Natural killer cell (primary cell): ENCODE measurements around the gene MSMB. TPM values are rescaled to one million over a fixed set of nuclear protein-coding genes. Genes with fewer than 3 reads are reported as not detected.
A peak's percentile ranks its signal among the peaks of the same experiment; 100 is the strongest.
"Not testable (repeated sequence)": the region's sequence is repeated elsewhere in the genome, so short reads cannot be mapped to it uniquely, and the experiment has no call there.

Source experiments
- ATAC-seq, 3 donors: fragments of 150-1000 bp in 2 of 3; fragments of 200-7000 bp in 1 of 3; cut with Tn5 transposase; 1 replicate in 1 of 3; 2 replicates in 2 of 3; pipeline ENCODE4 v1.10.0; 2021; ENCODE audit warnings: mild to moderate bottlenecking in 2 of 3, moderate library complexity in 2 of 3
- DNase-seq, 2 donors: peaks; one replicate each; pipeline versions ENCODE4 v3.0.0 to v3.0.0-alpha.2; 2013 to 2021; ENCODE audit warnings: mixed read lengths in 1 of 2
- H3K27ac ChIP-seq: one replicate; pipeline ENCODE4 v1.5.1; 2013; ENCODE audit warnings: mild to moderate bottlenecking, low read length
- H3K27me3 ChIP-seq: one replicate; pipeline ENCODE4 v1.6.1; 2013; ENCODE audit warnings: low read length; ENCODE audit not compliant: control insufficient read depth, insufficient read depth
- H3K36me3 ChIP-seq: one replicate; pipeline ENCODE4 v1.6.1; 2013; ENCODE audit warnings: low read length; ENCODE audit not compliant: control insufficient read depth, insufficient read depth
- H3K4me1 ChIP-seq: one replicate; pipeline ENCODE4 v1.6.1; 2013; ENCODE audit warnings: low read length; ENCODE audit not compliant: control insufficient read depth, insufficient read depth
- H3K4me3 ChIP-seq: one replicate; pipeline ENCODE4 v1.5.1; 2013; ENCODE audit warnings: low read length
- H3K9me3 ChIP-seq: one replicate; pipeline ENCODE4 v1.6.1; 2013; ENCODE audit warnings: low read length; ENCODE audit not compliant: control insufficient read depth, insufficient read depth
- H3K27ac Mint-ChIP-seq, 2 donors: one replicate each; pipeline ENCODE4 v1.8.0; 2022; ENCODE audit warnings: mild to moderate bottlenecking in 2 of 2, mixed read lengths in 2 of 2, moderate library complexity in 1 of 2
- H3K27me3 Mint-ChIP-seq, 2 donors: one replicate each; pipeline ENCODE4 v1.8.0; 2022; ENCODE audit warnings: low read depth in 2 of 2, mixed read lengths in 2 of 2
- H3K36me3 Mint-ChIP-seq: one replicate; pipeline ENCODE4 v1.8.0; 2022; ENCODE audit warnings: mixed read lengths
- H3K4me1 Mint-ChIP-seq, 2 donors: one replicate each; pipeline ENCODE4 v1.8.0; 2022; ENCODE audit warnings: mixed read lengths in 2 of 2
- H3K4me3 Mint-ChIP-seq: one replicate; pipeline ENCODE4 v1.8.0; 2022; ENCODE audit warnings: mild to moderate bottlenecking, moderate library complexity, mixed read lengths
- H3K9me3 Mint-ChIP-seq, 2 donors: one replicate each; pipeline ENCODE4 v1.8.0; 2022; ENCODE audit warnings: mixed read lengths in 2 of 2
- WGBS: methylation state at CpG from one replicate; pipeline ENCODE4 v1.1.7; 2013; ENCODE audit warnings: missing lambda C conversion rate; ENCODE audit not compliant: insufficient coverage; 5-methylcytosine and 5-hydroxymethylcytosine counted together
- intact Hi-C: fragments of 100-400 bp; cut with micrococcal nuclease; formaldehyde crosslinking; loops from one replicate; pipeline ENCODE4 v1.14.2; 2022
- total RNA-seq, 4 donors: library from RNA; stranded (reverse); fragments of 120-200 nt in 1 of 4; gene quantifications; one replicate each; pipeline versions ENCODE4 v1.2.3 to v1.2.4, GENCODE V29; 2013 to 2022
- TF ChIP-seq, protein P1 (sequence below): fragments of 200-600 bp; IDR thresholded peaks from one replicate; pipeline ENCODE4 v1.8.0; 2022; ENCODE audit warnings: antibody characterized with exemption

Gene MSMB, protein sequence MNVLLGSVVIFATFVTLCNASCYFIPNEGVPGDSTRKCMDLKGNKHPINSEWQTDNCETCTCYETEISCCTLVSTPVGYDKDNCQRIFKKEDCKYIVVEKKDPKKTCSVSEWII
- total RNA-seq, result not detected
- not detected for total RNA-seq (2013)

DNA sequence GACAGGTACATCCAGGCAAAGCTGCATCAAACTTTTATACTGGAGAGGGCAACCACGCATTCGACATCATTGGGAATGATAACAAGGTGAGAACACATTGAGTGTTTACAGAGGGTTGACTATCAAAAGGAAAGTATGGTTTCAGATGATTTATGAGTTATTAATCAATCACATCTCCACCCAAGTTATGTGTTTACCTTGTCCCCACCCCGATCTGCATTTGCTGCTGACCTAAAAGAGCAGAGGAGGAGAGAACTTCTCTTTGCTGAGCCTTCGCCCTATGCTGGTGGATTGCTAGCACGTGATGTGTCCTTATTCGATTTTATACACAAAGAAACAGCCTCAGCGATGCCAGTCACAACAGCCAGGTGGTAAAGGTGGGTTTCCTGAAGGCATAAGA, at the start of gene MSMB:
MSMB (minus strand) TSS at position 9 of the 400 bp plus-strand sequence. CDS start 32 bp downstream, outside the sequence.
- Histone ChIP-seq H3K27me3 (no peaks in the 10 kb centered on the region), H3K4me3 (no peak within 1 kb of the TSS), H3K27ac (no peak within 1 kb of the TSS), H3K36me3 (no peaks in the 10 kb centered on the region), H3K9me3 (no peaks in the 10 kb centered on the region), H3K4me1 (no peaks in the 10 kb centered on the region)
- WGBS, result 89% methylated on average over 7 of the region's 7 CpGs
- Mint-ChIP-seq H3K4me1 (peaks cover 0 to 6% of the 10 kb centered on the region in 2 donors), H3K36me3 (no peaks in the 10 kb centered on the region), H3K27ac (no peak within 1 kb of the TSS), H3K27me3 (peaks cover 6 to 16% of the 10 kb centered on the region in 2 donors), H3K9me3 (no peaks in the 10 kb centered on the region), H3K4me3 (no peak within 1 kb of the TSS)
- no peak for DNase-seq
- TF ChIP-seq, protein P1, sequence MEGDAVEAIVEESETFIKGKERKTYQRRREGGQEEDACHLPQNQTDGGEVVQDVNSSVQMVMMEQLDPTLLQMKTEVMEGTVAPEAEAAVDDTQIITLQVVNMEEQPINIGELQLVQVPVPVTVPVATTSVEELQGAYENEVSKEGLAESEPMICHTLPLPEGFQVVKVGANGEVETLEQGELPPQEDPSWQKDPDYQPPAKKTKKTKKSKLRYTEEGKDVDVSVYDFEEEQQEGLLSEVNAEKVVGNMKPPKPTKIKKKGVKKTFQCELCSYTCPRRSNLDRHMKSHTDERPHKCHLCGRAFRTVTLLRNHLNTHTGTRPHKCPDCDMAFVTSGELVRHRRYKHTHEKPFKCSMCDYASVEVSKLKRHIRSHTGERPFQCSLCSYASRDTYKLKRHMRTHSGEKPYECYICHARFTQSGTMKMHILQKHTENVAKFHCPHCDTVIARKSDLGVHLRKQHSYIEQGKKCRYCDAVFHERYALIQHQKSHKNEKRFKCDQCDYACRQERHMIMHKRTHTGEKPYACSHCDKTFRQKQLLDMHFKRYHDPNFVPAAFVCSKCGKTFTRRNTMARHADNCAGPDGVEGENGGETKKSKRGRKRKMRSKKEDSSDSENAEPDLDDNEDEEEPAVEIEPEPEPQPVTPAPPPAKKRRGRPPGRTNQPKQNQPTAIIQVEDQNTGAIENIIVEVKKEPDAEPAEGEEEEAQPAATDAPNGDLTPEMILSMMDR, result no peak
- intact Hi-C loops, result no loop called here
- no peak for ATAC-seq

- H3K9me3 ChIP-seq, result peaks cover 2% of the 10 kb centered on the region
- DNase-seq, result peak in 1 of 2 donors; percentile 38
- H3K36me3 ChIP-seq, result no peaks in the 10 kb centered on the region
- Mint-ChIP-seq H3K4me3 (peak overlapping the region; percentile 60), H3K27me3 (no peaks in the 10 kb centered on the region), H3K36me3 (no peaks in the 10 kb centered on the region), H3K27ac (no peak overlapping the region), H3K4me1 (peaks cover 9 to 22% of the 10 kb centered on the region in 2 donors), H3K9me3 (no peaks in the 10 kb centered on the region)
- TF ChIP-seq, protein P1, result no peak
- peaks cover 79% of the 10 kb centered on the region for H3K4me1 ChIP-seq
- H3K4me3 ChIP-seq, result no peak overlapping the region
- 90% methylated on average over 15 of the region's 15 CpGs for WGBS
- ATAC-seq, result no peak
- no peak overlapping the region for H3K27ac ChIP-seq
- H3K27me3 ChIP-seq, result no peaks in the 10 kb centered on the region
- intact Hi-C loops, result no loop called here
These were observed 49.1 kb upstream of the MSMB start for GRCh38 chr10:46094931-46095750.

DNA sequence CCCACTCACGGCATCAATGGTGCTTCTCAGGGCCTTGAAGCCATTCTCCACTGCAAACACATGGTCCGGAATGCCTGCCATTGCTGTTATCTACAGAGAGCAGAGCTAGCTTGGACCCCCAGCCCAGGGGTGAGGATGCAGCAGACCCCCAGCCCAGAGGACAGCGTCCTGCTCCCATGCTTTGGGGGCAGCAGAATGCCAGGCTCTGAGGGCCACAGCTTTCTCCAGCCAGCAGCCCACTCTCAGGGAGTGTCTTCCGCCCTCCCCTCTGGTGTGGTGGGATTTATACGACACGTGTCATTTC, 48.1 kb upstream of the MSMB start:
- peaks cover under 1% of the 10 kb centered on the region for H3K9me3 ChIP-seq
- peak overlapping the region; percentile 29 for H3K4me3 Mint-ChIP-seq
- ATAC-seq, result no peak
- no peaks in the 10 kb centered on the region for H3K27me3 Mint-ChIP-seq
- H3K36me3 ChIP-seq, result no peaks in the 10 kb centered on the region
- H3K27me3 ChIP-seq, result no peaks in the 10 kb centered on the region
- no peak overlapping the region for H3K27ac Mint-ChIP-seq
- H3K9me3 Mint-ChIP-seq, result no peaks in the 10 kb centered on the region
- intact Hi-C loops, result no loop called here
- WGBS, result 95% methylated on average over 6 of the region's 6 CpGs
- no peaks in the 10 kb centered on the region for H3K36me3 Mint-ChIP-seq
- no peak for DNase-seq
- no peak overlapping the region for H3K27ac ChIP-seq
- H3K4me3 ChIP-seq, result no peak overlapping the region
- H3K4me1 ChIP-seq, result peaks cover 82% of the 10 kb centered on the region
- H3K4me1 Mint-ChIP-seq, result peaks cover 9 to 22% of the 10 kb centered on the region in 2 donors
- TF ChIP-seq, protein P1, result no peak

DNA sequence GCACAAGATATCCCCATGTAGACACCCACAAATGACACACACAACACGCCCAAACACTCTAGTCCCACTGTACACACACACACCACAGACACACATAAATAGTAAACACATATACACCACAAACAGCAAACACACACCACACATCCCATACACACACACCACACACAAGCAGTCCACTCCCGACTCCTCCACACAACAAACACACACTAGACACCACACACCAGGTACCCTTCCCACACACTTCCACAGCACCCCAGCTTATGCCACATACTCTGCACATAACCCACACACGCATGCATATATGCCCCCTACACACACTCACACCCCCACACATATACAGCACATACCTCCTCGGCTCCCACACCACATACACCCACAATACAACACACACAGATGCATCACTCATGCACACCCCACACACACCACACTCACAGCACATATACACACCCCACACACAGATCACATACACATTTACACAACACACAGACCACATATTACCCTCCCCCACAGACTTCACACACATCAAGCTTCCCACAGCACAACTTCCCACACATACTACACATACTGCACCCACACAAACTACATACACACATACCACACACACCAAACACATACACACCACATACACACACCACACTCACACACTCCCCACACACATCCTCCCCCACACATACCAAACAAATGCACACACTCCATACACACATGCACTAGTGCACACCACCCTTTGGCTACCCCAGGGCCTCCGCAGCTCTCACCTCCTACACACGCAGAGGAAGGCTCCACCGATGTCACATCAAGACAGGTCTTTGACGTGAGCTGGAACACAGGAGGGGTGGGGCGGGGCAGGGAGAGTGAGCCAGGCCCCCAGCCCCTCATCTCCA, 47.5 kb upstream of the MSMB start:
- H3K9me3 ChIP-seq, H3K4me3 ChIP-seq, H3K36me3 ChIP-seq, intact Hi-C loops, H3K27ac Mint-ChIP-seq, H3K9me3 Mint-ChIP-seq, ATAC-seq, H3K27me3 ChIP-seq, H3K27me3 Mint-ChIP-seq, H3K4me3 Mint-ChIP-seq, H3K36me3 Mint-ChIP-seq: not testable (repeated sequence)
- 83% methylated on average over 9 of the region's 9 CpGs for WGBS
- DNase-seq, result peak in 1 of 2 donors; percentile 76
- Histone ChIP-seq H3K27ac (peak overlapping the region; percentile 8), H3K4me1 (peaks cover 87% of the 10 kb centered on the region)
- peaks cover 9 to 22% of the 10 kb centered on the region in 2 donors for H3K4me1 Mint-ChIP-seq
